GM12874 (cell line): ENCODE data around the gene HYCC1.
A peak's percentile ranks its signal among the peaks of the same experiment; 100 is the strongest.

Experiments
- TF ChIP-seq, protein P1 (sequence below): IDR thresholded peaks from 2 replicates; pipeline ENCODE4 v1.5.1; 2011; ENCODE audit warnings: low read depth, mild to moderate bottlenecking, control low read depth, low read length, moderate library complexity; ENCODE audit not compliant: insufficient read depth

HYCC1 gene

GRCh38 chr7:23013715-23014649, at the start of gene HYCC1:
Gene HYCC1, minus strand, starts transcription at chr7:23014130. Its CDS starts 23,019 bp downstream, at chr7:22991111.
- TF ChIP-seq, protein P1, sequence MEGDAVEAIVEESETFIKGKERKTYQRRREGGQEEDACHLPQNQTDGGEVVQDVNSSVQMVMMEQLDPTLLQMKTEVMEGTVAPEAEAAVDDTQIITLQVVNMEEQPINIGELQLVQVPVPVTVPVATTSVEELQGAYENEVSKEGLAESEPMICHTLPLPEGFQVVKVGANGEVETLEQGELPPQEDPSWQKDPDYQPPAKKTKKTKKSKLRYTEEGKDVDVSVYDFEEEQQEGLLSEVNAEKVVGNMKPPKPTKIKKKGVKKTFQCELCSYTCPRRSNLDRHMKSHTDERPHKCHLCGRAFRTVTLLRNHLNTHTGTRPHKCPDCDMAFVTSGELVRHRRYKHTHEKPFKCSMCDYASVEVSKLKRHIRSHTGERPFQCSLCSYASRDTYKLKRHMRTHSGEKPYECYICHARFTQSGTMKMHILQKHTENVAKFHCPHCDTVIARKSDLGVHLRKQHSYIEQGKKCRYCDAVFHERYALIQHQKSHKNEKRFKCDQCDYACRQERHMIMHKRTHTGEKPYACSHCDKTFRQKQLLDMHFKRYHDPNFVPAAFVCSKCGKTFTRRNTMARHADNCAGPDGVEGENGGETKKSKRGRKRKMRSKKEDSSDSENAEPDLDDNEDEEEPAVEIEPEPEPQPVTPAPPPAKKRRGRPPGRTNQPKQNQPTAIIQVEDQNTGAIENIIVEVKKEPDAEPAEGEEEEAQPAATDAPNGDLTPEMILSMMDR, result peak; percentile 64

DNA sequence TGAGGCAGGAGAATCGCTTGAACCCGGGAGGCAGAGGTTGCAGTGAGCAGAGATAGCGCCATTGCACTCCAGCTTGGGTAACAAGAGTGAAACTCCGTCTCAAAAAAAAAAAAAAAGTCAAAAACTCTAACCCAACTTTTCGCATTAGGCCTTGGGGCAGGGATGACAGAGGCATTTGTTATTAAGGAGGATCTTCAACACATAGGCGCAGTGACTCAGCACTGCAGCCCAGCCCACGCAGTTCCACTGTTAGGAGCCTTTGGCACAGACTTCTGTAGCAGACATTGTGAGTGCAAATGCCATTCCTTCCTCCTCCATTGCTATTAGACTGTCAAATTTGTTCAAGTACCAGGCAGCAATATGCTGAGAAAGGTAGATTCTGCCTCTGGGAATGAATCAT, 48.5 kb upstream of the HYCC1 start:
- TF ChIP-seq, protein P1, result no peak

GRCh38 chr7:23061327-23061726, 47.4 kb upstream of the HYCC1 start:
- TF ChIP-seq, protein P1, result no peak

DNA sequence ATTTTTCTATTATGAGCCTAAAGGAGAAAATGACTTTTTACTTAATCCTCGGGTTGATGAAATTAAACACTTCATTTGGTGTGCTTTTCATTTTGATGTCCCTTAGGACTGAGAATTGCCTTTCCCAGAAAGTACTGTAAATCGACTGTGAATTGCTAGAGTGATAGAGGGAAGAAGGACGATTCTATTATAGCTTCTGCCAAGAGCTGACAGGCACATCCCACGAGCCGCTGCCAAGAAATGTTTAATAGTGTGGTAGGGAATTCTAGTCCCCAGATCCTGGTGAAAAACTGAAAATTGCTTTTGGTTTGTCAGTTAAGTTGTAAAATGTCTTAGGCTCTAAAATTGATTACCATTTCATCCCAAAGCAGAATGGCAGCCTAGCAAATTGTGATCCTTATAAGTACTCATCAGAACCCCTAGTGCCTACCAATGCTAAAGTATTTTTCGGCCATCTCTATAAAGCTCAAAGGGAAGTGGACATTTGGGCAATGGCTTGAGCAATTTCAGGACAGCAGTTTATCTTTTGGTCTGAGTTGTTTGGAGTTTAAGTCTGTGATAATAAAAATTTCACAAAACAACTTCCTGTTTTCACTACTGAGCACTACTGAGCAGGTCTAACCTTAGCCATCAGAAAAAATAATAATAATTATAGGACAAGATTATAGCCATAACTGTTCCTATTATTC, 44.6 kb upstream of the HYCC1 start:
- TF ChIP-seq, protein P1, result no peak

- TF ChIP-seq, protein P1, result peak; percentile 76
These were observed 41.8 kb upstream of the HYCC1 start for GRCh38 chr7:23055582-23056178.

DNA sequence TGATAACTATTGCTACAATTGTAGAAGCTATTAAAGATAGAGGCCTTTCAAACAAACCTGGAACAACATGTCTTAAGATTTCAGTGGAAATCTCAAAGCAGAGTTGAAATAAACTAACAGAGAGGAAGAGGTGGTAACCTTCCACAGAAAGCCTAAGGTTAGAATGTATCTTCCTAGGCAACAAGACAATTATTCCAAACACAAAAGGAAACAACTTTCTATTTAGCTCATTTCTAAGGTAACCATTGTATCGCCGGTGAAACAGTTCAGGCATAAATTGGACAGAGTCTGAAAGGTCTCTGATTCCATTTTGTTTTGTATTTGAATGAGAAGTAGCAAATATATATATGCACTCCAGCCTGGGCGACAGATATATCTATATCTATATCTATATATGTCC, 30.7 kb upstream of the HYCC1 start:
- TF ChIP-seq, protein P1, result no peak

DNA sequence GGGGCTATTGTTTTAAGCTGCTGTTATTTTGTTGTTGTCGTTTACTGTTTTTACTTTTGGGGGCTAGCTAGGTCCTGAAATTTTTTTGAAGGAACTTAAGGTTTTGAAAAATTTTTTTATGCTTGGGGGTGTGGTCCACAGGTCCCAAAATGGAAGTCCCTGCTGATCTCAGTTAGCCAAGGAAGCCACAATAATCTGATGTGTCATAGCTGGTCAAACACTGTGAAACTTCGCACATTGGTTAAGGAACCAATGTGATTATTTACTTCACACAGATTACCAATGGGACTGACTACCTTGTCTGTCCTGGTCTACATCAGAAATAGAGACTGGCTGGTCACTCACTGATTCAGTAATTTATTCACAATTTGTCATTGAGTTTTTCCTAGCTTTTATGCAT, 29.5 kb upstream of the HYCC1 start:
- TF ChIP-seq, protein P1, result no peak
